Loucy (cell line): ENCODE data around the gene MAN2A1.

Experiments used
- H2AFZ ChIP-seq: fragments of 200-600 bp; sonication (generic); 2 replicates; pipeline ENCODE4 v1.6.0; 2016; ENCODE audit warnings: antibody characterized with exemption, mild to moderate bottlenecking, low read length, moderate library complexity
- H3F3A ChIP-seq: fragments of 200-600 bp; 2 replicates; pipeline ENCODE4 v1.6.0; 2016; ENCODE audit warnings: antibody characterized with exemption, low read depth, mild to moderate bottlenecking
- H3K27me3 ChIP-seq: fragments of 200-600 bp; sonication (generic); 2 replicates; pipeline ENCODE4 v1.6.1; 2014; ENCODE audit warnings: low read length, mild to moderate bottlenecking; ENCODE audit not compliant: insufficient read depth, poor library complexity, severe bottlenecking
- H3K36me3 ChIP-seq: fragments of 200-600 bp; sonication (generic); 2 replicates; pipeline ENCODE4 v1.6.1; 2016; ENCODE audit warnings: low read length; ENCODE audit not compliant: insufficient read depth
- H3K4me1 ChIP-seq: fragments of 200-600 bp; sonication (generic); 2 replicates; pipeline ENCODE4 v1.5.1; 2014; ENCODE audit warnings: low read length, mild to moderate bottlenecking; ENCODE audit not compliant: insufficient read depth, poor library complexity, severe bottlenecking
- H3K4me2 ChIP-seq: fragments of 200-600 bp; sonication (generic); 2 replicates; pipeline ENCODE4 v1.6.0; 2014; ENCODE audit warnings: antibody characterized with exemption, low read length, low read depth, mild to moderate bottlenecking; ENCODE audit not compliant: poor library complexity, severe bottlenecking
- H3K4me3 ChIP-seq: fragments of 200-600 bp; sonication (generic); 2 replicates; pipeline ENCODE4 v1.5.1; 2014; ENCODE audit warnings: low read length, mild to moderate bottlenecking, mixed read lengths; ENCODE audit not compliant: poor library complexity, severe bottlenecking
- H3K79me2 ChIP-seq: fragments of 200-600 bp; sonication (generic); 2 replicates; pipeline ENCODE4 v1.6.1; 2014; ENCODE audit warnings: low read length; ENCODE audit not compliant: insufficient read depth
- H3K9ac ChIP-seq: fragments of 200-600 bp; sonication (generic); 2 replicates; pipeline ENCODE4 v1.6.0; 2014; ENCODE audit warnings: mild to moderate bottlenecking, low read depth, low read length, moderate library complexity; ENCODE audit not compliant: poor library complexity, severe bottlenecking
- H3K9me2 ChIP-seq: fragments of 200-600 bp; sonication (generic); replicated peaks from 2 replicates; pipeline ENCODE4 v1.6.1; 2016; ENCODE audit warnings: low read depth, low read length, mixed read lengths
- H3K9me3 ChIP-seq: fragments of 200-600 bp; sonication (generic); 2 replicates; pipeline ENCODE4 v1.6.1; 2014; ENCODE audit warnings: mild to moderate bottlenecking, antibody characterized with exemption, low read length, low read depth; ENCODE audit not compliant: insufficient read depth
- H4K20me1 ChIP-seq: fragments of 200-600 bp; sonication (generic); 2 replicates; pipeline ENCODE4 v1.6.0; 2014; ENCODE audit warnings: antibody characterized with exemption, low read length, mild to moderate bottlenecking; ENCODE audit not compliant: insufficient read depth, poor library complexity, severe bottlenecking
- EZH2phosphoT487 ChIP-seq: fragments of 200-600 bp; IDR thresholded peaks from 2 replicates; pipeline ENCODE4 v1.6.1; 2018; ENCODE audit warnings: antibody characterized with exemption, mild to moderate bottlenecking, moderate library complexity, borderline replicate concordance
- TF ChIP-seq, protein P1 (sequence below): fragments of 200-600 bp; sonication (generic); conservative IDR thresholded peaks from 2 replicates; pipeline ENCODE4 v1.5.1; 2014; ENCODE audit warnings: mild to moderate bottlenecking, antibody characterized with exemption, low read length

Gene MAN2A1

DNA sequence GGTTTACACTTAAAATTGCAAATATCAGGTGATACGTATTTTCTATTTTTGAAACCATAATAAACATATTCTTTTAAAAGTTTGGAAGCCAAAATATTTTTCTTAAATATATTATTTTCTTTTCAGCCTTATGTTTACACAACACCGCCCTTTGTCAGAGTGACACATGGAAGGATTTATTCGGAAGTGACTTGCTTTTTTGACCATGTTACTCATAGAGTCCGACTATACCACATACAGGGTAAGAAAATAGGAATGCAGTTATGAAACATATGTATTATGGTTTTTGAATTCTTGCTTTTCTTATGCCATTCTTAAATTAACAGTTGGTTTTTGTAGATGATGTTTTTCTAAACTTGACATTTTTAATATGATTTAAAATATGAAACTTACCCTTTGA is 133.9 kb downstream of the MAN2A1 start:
- H3K4me2 ChIP-seq, result no peak overlapping the region
- H3K27me3 ChIP-seq, result no peaks in the 10 kb centered on the region
- TF ChIP-seq EZH2phosphoT487, result no peak
- TF ChIP-seq, protein P1, sequence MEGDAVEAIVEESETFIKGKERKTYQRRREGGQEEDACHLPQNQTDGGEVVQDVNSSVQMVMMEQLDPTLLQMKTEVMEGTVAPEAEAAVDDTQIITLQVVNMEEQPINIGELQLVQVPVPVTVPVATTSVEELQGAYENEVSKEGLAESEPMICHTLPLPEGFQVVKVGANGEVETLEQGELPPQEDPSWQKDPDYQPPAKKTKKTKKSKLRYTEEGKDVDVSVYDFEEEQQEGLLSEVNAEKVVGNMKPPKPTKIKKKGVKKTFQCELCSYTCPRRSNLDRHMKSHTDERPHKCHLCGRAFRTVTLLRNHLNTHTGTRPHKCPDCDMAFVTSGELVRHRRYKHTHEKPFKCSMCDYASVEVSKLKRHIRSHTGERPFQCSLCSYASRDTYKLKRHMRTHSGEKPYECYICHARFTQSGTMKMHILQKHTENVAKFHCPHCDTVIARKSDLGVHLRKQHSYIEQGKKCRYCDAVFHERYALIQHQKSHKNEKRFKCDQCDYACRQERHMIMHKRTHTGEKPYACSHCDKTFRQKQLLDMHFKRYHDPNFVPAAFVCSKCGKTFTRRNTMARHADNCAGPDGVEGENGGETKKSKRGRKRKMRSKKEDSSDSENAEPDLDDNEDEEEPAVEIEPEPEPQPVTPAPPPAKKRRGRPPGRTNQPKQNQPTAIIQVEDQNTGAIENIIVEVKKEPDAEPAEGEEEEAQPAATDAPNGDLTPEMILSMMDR, result no peak
- H3K79me2 ChIP-seq, result no peaks in the 10 kb centered on the region
- no peak overlapping the region for H3K9ac ChIP-seq
- no peaks in the 10 kb centered on the region for H3F3A ChIP-seq
- no peaks in the 10 kb centered on the region for H3K9me2 ChIP-seq
- H3K4me3 ChIP-seq, result no peak overlapping the region
- no peaks in the 10 kb centered on the region for H3K4me1 ChIP-seq
- H4K20me1 ChIP-seq, result no peaks in the 10 kb centered on the region
- no peaks in the 10 kb centered on the region for H3K9me3 ChIP-seq
- peaks cover 18% of the 10 kb centered on the region; the same call in 1 of the 2 replicates for H3K36me3 ChIP-seq
- no peak overlapping the region for H2AFZ ChIP-seq

DNA sequence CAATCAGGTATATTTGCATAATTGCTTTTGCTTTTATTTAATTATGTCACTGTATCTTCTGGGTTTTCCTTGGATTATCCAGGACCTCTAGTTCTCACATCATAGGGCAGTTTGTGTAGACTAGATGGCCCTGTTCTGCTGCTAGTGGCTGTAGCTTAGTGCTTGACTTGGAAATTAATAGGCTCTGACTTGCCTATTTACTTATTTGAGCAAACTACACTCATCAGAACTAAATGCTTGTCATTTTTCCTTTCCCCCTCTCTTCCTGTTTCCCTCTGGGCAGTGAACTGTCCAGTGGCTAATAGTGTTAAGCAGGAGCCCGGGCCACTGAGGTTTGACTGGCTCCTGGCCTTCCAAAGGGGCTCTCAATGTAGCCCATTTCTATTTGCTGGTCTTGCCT is 135.7 kb downstream of the MAN2A1 start:
- H4K20me1 ChIP-seq, result no peaks in the 10 kb centered on the region
- no peaks in the 10 kb centered on the region for H3K79me2 ChIP-seq
- no peaks in the 10 kb centered on the region for H3K27me3 ChIP-seq
- no peaks in the 10 kb centered on the region for H3K4me1 ChIP-seq
- H3K9ac ChIP-seq, result no peak overlapping the region
- H3K36me3 ChIP-seq, result peaks cover 9% of the 10 kb centered on the region; the same call in 1 of the 2 replicates
- no peak overlapping the region for H3K4me3 ChIP-seq
- H3K4me2 ChIP-seq, result no peak overlapping the region
- H3K9me2 ChIP-seq, result no peaks in the 10 kb centered on the region
- no peaks in the 10 kb centered on the region for H3F3A ChIP-seq
- no peak overlapping the region for H2AFZ ChIP-seq
- TF ChIP-seq, protein P1, result no peak
- TF ChIP-seq EZH2phosphoT487, result no peak
- H3K9me3 ChIP-seq, result no peaks in the 10 kb centered on the region

DNA sequence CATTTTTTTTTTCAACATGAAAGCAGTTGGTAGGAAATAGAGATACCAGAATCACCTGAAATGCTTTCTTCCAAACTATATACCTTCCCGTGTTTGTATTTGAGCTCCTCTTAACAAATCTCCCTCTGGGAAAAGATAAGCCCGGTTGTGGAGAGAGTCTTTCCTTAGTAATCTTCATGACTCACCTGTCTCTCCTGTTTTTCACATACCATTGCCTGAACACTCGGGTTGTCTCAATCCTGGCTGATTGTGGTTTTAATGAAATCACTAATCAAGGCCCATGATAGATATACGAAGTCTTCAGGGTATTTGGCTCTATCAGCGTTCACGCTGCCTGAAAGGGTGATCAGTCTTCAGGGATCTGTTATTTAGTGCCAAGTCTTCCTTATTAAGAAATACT is 136.7 kb downstream of the MAN2A1 start:
- Histone ChIP-seq H3K9me2 (no peaks in the 10 kb centered on the region), H3F3A (no peaks in the 10 kb centered on the region), H3K79me2 (no peaks in the 10 kb centered on the region), H4K20me1 (no peaks in the 10 kb centered on the region), H2AFZ (no peak overlapping the region), H3K4me3 (no peak overlapping the region), H3K36me3 (peaks cover 9% of the 10 kb centered on the region; the same call in 1 of the 2 replicates), H3K9ac (no peak overlapping the region), H3K4me1 (peaks cover 6% of the 10 kb centered on the region), H3K4me2 (no peak overlapping the region), H3K27me3 (no peaks in the 10 kb centered on the region), H3K9me3 (no peaks in the 10 kb centered on the region)
- no peak for TF ChIP-seq EZH2phosphoT487
- TF ChIP-seq, protein P1, result no peak
